Keratinocyte (primary cell): ENCODE results near the gene SP5. TPM values are rescaled to one million over a fixed set of nuclear protein-coding genes. Genes with fewer than 3 reads are reported as not detected.
A peak's percentile ranks its signal among the peaks of the same experiment; 100 is the strongest.

ENCODE experiments used
- DNase-seq: peaks from one replicate; pipeline ENCODE4 v3.0.0-alpha.2; 2011; ENCODE audit warnings: low read depth, missing footprints, low spot score
- FAIRE-seq: peaks from 2 replicates; lab custom pipeline; 2011; peaks lifted over from hg19 to GRCh38; lab: Jason Lieb, UNC
- H2AFZ ChIP-seq: 2 replicates; pipeline ENCODE4 v1.6.0; 2012; ENCODE audit warnings: low read length, control low read depth, inconsistent platforms; ENCODE audit not compliant: control insufficient read depth
- H3K27ac ChIP-seq: 2 replicates; pipeline ENCODE4 v1.5.1; 2011; ENCODE audit warnings: low read length; ENCODE audit not compliant: control insufficient read depth, insufficient read depth
- H3K27me3 ChIP-seq: 3 replicates; pipeline ENCODE4 v1.6.0; 2011; ENCODE audit warnings: low read length; ENCODE audit not compliant: control insufficient read depth, insufficient read depth; ENCODE audit errors: extremely low read depth
- H3K36me3 ChIP-seq, 2 experiments: 2 replicates in 1 of 2; 3 replicates in 1 of 2; pipeline ENCODE4 v1.5.1; 2011; ENCODE audit warnings: low read length in 2 of 2, mild to moderate bottlenecking in 1 of 2; ENCODE audit not compliant: control insufficient read depth in 2 of 2, insufficient read depth in 2 of 2; ENCODE audit errors: extremely low read depth in 1 of 2
- H3K4me1 ChIP-seq: 3 replicates; pipeline ENCODE4 v1.5.1; 2011; ENCODE audit warnings: low read length; ENCODE audit not compliant: control insufficient read depth, insufficient read depth; ENCODE audit errors: extremely low read depth
- H3K4me2 ChIP-seq: 3 replicates; pipeline ENCODE4 v1.6.0; 2011; ENCODE audit warnings: low read depth, low read length; ENCODE audit not compliant: control insufficient read depth, insufficient read depth; ENCODE audit errors: extremely low read depth
- H3K4me3 ChIP-seq, 3 experiments: fragments of 200-600 bp in 1 of 3; sonication (generic) in 1 of 3; 2 replicates in 2 of 3; 3 replicates in 1 of 3; pipeline ENCODE4 v1.5.1; 2011 to 2016; ENCODE audit warnings: low read length in 3 of 3, mild to moderate bottlenecking in 3 of 3, control low read depth in 2 of 3, inconsistent platforms in 1 of 3, low read depth in 1 of 3, mixed read lengths in 1 of 3, mixed run types in 1 of 3, moderate library complexity in 1 of 3; ENCODE audit not compliant: control insufficient read depth in 2 of 3, insufficient read depth in 2 of 3; ENCODE audit errors: extremely low read depth in 1 of 3
- H3K79me2 ChIP-seq: 2 replicates; pipeline ENCODE4 v1.6.0; 2012; ENCODE audit warnings: low read length; ENCODE audit not compliant: control insufficient read depth, insufficient read depth
- H3K9ac ChIP-seq: 3 replicates; pipeline ENCODE4 v1.6.0; 2011; ENCODE audit warnings: low read length; ENCODE audit not compliant: control insufficient read depth, insufficient read depth; ENCODE audit errors: extremely low read depth
- H3K9me1 ChIP-seq: 3 replicates; pipeline ENCODE4 v1.6.0; 2011; ENCODE audit warnings: low read length; ENCODE audit not compliant: control insufficient read depth, insufficient read depth; ENCODE audit errors: extremely low read depth
- H3K9me3 ChIP-seq: 2 replicates; pipeline ENCODE4 v1.5.1; 2012; ENCODE audit warnings: low read depth, low read length; ENCODE audit not compliant: control insufficient read depth
- H4K20me1 ChIP-seq: 3 replicates; pipeline ENCODE4 v1.6.0; 2011; ENCODE audit warnings: low read length; ENCODE audit not compliant: control insufficient read depth, insufficient read depth; ENCODE audit errors: extremely low read depth
- CTCF ChIP-seq, 3 experiments: IDR thresholded peaks in 1 of 3; conservative IDR thresholded peaks in 1 of 3; optimal IDR thresholded peaks in 1 of 3; 2 replicates in 2 of 3; 3 replicates in 1 of 3; pipeline versions ENCODE3 to v1.5.1; 2011; ENCODE audit warnings: low read length in 3 of 3, mild to moderate bottlenecking in 3 of 3, moderate library complexity in 2 of 3, control low read depth in 1 of 3, inconsistent platforms in 1 of 3; ENCODE audit not compliant: insufficient read depth in 2 of 3; ENCODE audit errors: extremely low read depth in 1 of 3
- EZH2 ChIP-seq: IDR thresholded peaks from one replicate; pipeline ENCODE4 v1.6.1; 2012; ENCODE audit warnings: inconsistent platforms, mild to moderate bottlenecking, low read length, moderate library complexity
- dilution Hi-C: fragments of 300-500 bp; cut with MboI; formaldehyde crosslinking; loops from one replicate; pipeline ENCODE4 v1.7.0; 2020; ENCODE audit warnings: low sequenced_read_pairs; ENCODE audit not compliant: extremely low pct_ligation_motif_present
- polyA plus RNA-seq, 5 experiments: library from polyadenylated mRNA; depleted of rRNA in 3 of 5; stranded (reverse) in 3 of 5; stranded (forward) in 1 of 5; unstranded in 1 of 5; fragments of >200 nt; gene quantifications; 1 replicate in 1 of 5; 2 replicates in 3 of 5; 3 replicates in 1 of 5; pipeline versions ENCODE4 v1.2.1 to v1.2.3, GENCODE V29; 2011 to 2012; ENCODE audit warnings: missing spikeins in 2 of 5, low read depth in 1 of 5, low replicate concordance in 1 of 5

SP5 gene
- polyA plus RNA-seq, 1 donor (not counting 4 experiments of a cell fraction or from before 2014, with no cell fraction given), result not detected

GRCh38 chr2:170737821-170738220 lies 22.7 kb downstream of the SP5 start:
- peak overlapping the region; percentile 77 for H3K27ac ChIP-seq
- no peak overlapping the region for H3K4me2 ChIP-seq
- H3K9ac ChIP-seq, result no peak overlapping the region
- no peaks in the 10 kb centered on the region for H3K27me3 ChIP-seq
- H2AFZ ChIP-seq, result no peak overlapping the region
- H4K20me1 ChIP-seq, result no peaks in the 10 kb centered on the region
- DNase-seq (no peak), FAIRE-seq (no peak)
- H3K4me1 ChIP-seq, result peaks cover 29% of the 10 kb centered on the region
- TF ChIP-seq EZH2, result no peak
- no peak for TF ChIP-seq CTCF (optimal IDR thresholded peaks at IDR 0.05 in 1 of 3, IDR thresholded peaks at IDR 0.05 in 1 of 3, conservative IDR thresholded peaks at IDR 0.05 in 1 of 3; ENCODE audit: extremely low read depth in 1 of 3, insufficient read depth in 2 of 3, low read length in 3 of 3)
- H3K9me1 ChIP-seq, result no peaks in the 10 kb centered on the region
- no peaks in the 10 kb centered on the region for H3K9me3 ChIP-seq
- dilution Hi-C loops, result no loop called here
- no peaks in the 10 kb centered on the region for H3K36me3 ChIP-seq
- no peak overlapping the region for H3K4me3 ChIP-seq
- H3K79me2 ChIP-seq, result no peaks in the 10 kb centered on the region

- H3K27ac ChIP-seq, result peak overlapping the region; percentile 77
- DNase-seq (peak; percentile 94), FAIRE-seq (peak; percentile 92)
- H3K4me2 ChIP-seq, result peak overlapping the region; percentile 54
- H3K79me2 ChIP-seq, result no peaks in the 10 kb centered on the region
- no peaks in the 10 kb centered on the region for H3K27me3 ChIP-seq
- H2AFZ ChIP-seq, result no peak overlapping the region
- no peaks in the 10 kb centered on the region for H4K20me1 ChIP-seq
- H3K9me1 ChIP-seq, result no peaks in the 10 kb centered on the region
- peaks cover 26% of the 10 kb centered on the region for H3K4me1 ChIP-seq
- H3K4me3 ChIP-seq, result no peak overlapping the region
- TF ChIP-seq EZH2 (no peak), CTCF (optimal IDR thresholded peaks at IDR 0.05 in 1 of 3, IDR thresholded peaks at IDR 0.05 in 1 of 3, conservative IDR thresholded peaks at IDR 0.05 in 1 of 3; ENCODE audit: extremely low read depth in 1 of 3, insufficient read depth in 2 of 3, low read length in 3 of 3) (no peak)
- dilution Hi-C loops, result no loop called here
- H3K36me3 ChIP-seq, result no peaks in the 10 kb centered on the region
- H3K9me3 ChIP-seq, result no peaks in the 10 kb centered on the region
- H3K9ac ChIP-seq, result peak overlapping the region; percentile 53
Observed at GRCh38 chr2:170739048-170739447, 23.9 kb downstream of the SP5 start.
